ENCODE data around the gene MTHFD2.

The MTHFD2 gene

DNA sequence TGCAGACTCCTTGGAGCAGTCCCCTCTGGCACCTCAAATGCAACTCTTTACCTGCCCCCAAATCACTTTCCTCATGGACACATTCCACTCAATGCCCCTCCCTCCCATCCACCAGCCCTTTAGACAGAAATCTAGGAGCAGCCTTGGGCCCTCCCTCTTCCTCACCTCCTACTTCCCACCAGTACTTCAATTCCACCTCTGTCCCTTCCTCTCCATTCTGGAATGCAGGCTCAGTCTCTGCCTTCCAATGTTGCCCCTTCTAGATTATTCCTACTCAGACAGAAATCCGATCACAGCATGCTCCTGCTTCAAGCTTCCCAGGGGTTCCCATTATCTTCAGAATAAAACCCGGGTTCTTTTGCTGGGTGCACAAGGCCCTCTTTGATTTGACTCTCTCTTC is 62.1 kb downstream of the MTHFD2 start:
- TF ChIP-seq POLR2AphosphoS5 (IDR thresholded peaks at IDR 0.05; ENCODE audit: low read depth, low read length) (no peak), SIN3A (IDR thresholded peaks at IDR 0.05; ENCODE audit: borderline replicate concordance, insufficient read depth, low read length) (no peak), FOXP2 (optimal IDR thresholded peaks at IDR 0.05; ENCODE audit: borderline replicate concordance, extremely low read depth, extremely low read length, insufficient read depth) (no peak), TAF1 (IDR thresholded peaks at IDR 0.05; ENCODE audit: borderline replicate concordance, insufficient read depth, low read length) (no peak)
- TF ChIP-seq, protein P1, sequence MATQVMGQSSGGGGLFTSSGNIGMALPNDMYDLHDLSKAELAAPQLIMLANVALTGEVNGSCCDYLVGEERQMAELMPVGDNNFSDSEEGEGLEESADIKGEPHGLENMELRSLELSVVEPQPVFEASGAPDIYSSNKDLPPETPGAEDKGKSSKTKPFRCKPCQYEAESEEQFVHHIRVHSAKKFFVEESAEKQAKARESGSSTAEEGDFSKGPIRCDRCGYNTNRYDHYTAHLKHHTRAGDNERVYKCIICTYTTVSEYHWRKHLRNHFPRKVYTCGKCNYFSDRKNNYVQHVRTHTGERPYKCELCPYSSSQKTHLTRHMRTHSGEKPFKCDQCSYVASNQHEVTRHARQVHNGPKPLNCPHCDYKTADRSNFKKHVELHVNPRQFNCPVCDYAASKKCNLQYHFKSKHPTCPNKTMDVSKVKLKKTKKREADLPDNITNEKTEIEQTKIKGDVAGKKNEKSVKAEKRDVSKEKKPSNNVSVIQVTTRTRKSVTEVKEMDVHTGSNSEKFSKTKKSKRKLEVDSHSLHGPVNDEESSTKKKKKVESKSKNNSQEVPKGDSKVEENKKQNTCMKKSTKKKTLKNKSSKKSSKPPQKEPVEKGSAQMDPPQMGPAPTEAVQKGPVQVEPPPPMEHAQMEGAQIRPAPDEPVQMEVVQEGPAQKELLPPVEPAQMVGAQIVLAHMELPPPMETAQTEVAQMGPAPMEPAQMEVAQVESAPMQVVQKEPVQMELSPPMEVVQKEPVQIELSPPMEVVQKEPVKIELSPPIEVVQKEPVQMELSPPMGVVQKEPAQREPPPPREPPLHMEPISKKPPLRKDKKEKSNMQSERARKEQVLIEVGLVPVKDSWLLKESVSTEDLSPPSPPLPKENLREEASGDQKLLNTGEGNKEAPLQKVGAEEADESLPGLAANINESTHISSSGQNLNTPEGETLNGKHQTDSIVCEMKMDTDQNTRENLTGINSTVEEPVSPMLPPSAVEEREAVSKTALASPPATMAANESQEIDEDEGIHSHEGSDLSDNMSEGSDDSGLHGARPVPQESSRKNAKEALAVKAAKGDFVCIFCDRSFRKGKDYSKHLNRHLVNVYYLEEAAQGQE (IDR thresholded peaks at IDR 0.05; ENCODE audit: insufficient read depth in 1 of 2, low read depth in 2 of 2, low read length in 2 of 2), result no peak

DNA sequence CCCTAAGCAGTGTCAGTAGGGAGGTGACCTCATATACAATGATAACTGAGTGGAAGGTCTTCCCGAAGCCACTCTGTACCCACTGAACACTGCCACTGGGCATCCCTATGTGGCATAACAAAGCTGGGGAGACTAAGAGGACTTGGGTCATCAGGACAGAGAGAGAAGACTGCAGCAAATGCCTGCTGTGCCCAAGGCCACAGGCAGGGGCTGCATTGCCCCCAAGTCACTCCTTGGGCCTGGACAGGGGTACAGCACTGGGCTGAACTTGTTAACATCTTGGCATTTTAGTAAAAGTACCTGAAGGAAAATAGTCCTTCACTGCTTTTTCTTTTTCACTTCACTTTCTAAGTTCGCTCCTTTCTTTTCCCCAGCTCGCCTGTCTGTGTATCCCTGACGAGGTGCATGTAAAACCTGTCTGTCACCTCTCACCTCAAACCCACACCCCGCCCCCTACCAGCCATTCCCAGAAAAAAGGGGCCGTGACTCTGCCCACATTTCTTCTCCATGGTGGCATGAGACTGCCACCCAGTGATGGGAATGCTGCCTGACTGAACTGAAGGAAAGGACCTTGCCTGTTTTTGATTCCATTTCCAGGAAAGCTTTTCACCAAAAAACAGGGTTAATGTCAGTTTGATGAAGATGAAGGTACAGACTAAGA is 62.9 kb downstream of the MTHFD2 start:
- TF ChIP-seq SIN3A (IDR thresholded peaks at IDR 0.05; ENCODE audit: borderline replicate concordance, insufficient read depth, low read length) (no peak), FOXP2 (optimal IDR thresholded peaks at IDR 0.05; ENCODE audit: borderline replicate concordance, extremely low read depth, extremely low read length, insufficient read depth) (no peak), POLR2AphosphoS5 (IDR thresholded peaks at IDR 0.05; ENCODE audit: low read depth, low read length) (no peak), TAF1 (IDR thresholded peaks at IDR 0.05; ENCODE audit: borderline replicate concordance, insufficient read depth, low read length) (no peak)
- TF ChIP-seq, protein P1 (IDR thresholded peaks at IDR 0.05; ENCODE audit: insufficient read depth in 1 of 2, low read depth in 2 of 2, low read length in 2 of 2), result no peak

DNA sequence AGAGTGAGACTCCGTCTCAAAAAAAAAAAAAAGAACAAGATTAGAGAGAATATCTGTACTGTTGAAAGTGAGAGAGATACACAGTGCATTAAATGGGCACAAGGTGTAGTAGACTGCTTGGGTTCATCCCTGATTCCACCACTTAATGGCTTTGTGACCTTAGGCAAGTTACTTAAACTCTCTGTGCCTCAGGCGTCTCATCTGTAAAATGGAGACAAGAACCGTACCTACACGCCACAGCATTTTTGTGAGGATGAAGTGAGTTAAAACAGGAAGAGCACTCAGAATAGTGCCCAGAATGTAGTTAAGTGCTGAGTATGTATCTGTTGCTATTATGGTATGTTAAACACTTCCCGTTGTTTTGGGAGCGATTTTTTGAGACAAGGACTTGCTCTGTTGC is 64.3 kb downstream of the MTHFD2 start:
- TF ChIP-seq POLR2AphosphoS5 (IDR thresholded peaks at IDR 0.05; ENCODE audit: low read depth, low read length), result no peak
- TF ChIP-seq, protein P1 (IDR thresholded peaks at IDR 0.05; ENCODE audit: insufficient read depth in 1 of 2, low read depth in 2 of 2, low read length in 2 of 2), result no peak
- TF ChIP-seq FOXP2 (optimal IDR thresholded peaks at IDR 0.05; ENCODE audit: borderline replicate concordance, extremely low read depth, extremely low read length, insufficient read depth), result no peak
- no peak for TF ChIP-seq SIN3A (IDR thresholded peaks at IDR 0.05; ENCODE audit: borderline replicate concordance, insufficient read depth, low read length)
- TF ChIP-seq TAF1 (IDR thresholded peaks at IDR 0.05; ENCODE audit: borderline replicate concordance, insufficient read depth, low read length), result no peak

GRCh38 chr2:74264281-74264680 is 65.9 kb downstream of the MTHFD2 start:
- TF ChIP-seq, protein P1 (IDR thresholded peaks at IDR 0.05; ENCODE audit: insufficient read depth in 1 of 2, low read depth in 2 of 2, low read length in 2 of 2), result no peak
- TF ChIP-seq FOXP2 (optimal IDR thresholded peaks at IDR 0.05; ENCODE audit: borderline replicate concordance, extremely low read depth, extremely low read length, insufficient read depth), result no peak
- TF ChIP-seq SIN3A (IDR thresholded peaks at IDR 0.05; ENCODE audit: borderline replicate concordance, insufficient read depth, low read length), result no peak
- TF ChIP-seq TAF1 (IDR thresholded peaks at IDR 0.05; ENCODE audit: borderline replicate concordance, insufficient read depth, low read length), result no peak
